OCI-M1 (cell line): ENCODE results near the gene FAM174B.

Source experiments
- DNase-seq: peaks from one replicate; lab custom pipeline; 2025; lab: John Stamatoyannopoulos, UW

Gene FAM174B

DNA sequence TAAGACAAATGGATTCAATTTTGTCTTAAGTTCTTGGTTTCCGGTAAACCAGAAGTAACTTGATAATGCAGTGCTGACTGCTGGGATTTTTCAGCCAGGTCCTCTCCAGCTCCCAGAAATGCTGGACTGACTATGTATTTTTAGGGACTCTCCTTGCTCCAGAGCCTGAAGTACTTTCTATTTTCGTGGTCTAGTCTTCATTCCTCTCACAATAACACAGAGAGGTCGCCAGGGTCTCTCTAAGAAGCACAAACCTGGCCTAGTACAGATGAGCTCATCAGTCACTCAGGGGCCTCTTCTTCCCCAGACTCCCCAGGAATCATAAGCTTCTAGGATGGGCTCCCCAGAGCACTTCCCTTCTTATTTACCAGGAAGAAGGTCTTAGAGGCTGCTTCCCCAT lies 85.8 kb downstream of the FAM174B start:
- DNase-seq, result no peak
